HG03439 (cell line): ENCODE data around the gene RIC8A.
"Not testable (repeated sequence)": the region's sequence is repeated elsewhere in the genome, so short reads cannot be mapped to it uniquely, and the experiment has no call there.

Source experiments
- ATAC-seq: cut with Tn5 transposase; IDR thresholded peaks from one replicate; pipeline ENCODE4 v1.9.1; 2021; ENCODE audit warnings: mild to moderate bottlenecking, moderate library complexity; ENCODE audit not compliant: unreplicated experiment

Gene RIC8A

GRCh38 chr11:207208-207862 is at the start of gene RIC8A, which contains the start of gene BET1L:
Gene RIC8A (plus strand): TSS chr11:207708. CDS start chr11:208855, 1,147 bp downstream.
Gene BET1L (minus strand): TSS chr11:207399. CDS start chr11:207321, 78 bp downstream.
- peak; percentile 78 for ATAC-seq

GRCh38 chr11:180242-180641 is 27.3 kb upstream of the RIC8A start:
- ATAC-seq, result not testable (repeated sequence)

- peak; percentile 10 for ATAC-seq
Measured at GRCh38 chr11:189200-189783, 18.2 kb upstream of the RIC8A start.

- peak; percentile 89 for ATAC-seq
Measured at GRCh38 chr11:189843-190311, 17.6 kb upstream of the RIC8A start.

- not testable (repeated sequence) for ATAC-seq
Measured at GRCh38 chr11:190546-190945, 17.0 kb upstream of the RIC8A start.

GRCh38 chr11:191490-192478 is 15.7 kb upstream of the RIC8A start:
- ATAC-seq, result not testable (repeated sequence)

GRCh38 chr11:192674-193128 is 14.8 kb upstream of the RIC8A start, which contains the start of gene SCGB1C1:
Gene SCGB1C1 (plus strand): TSS chr11:193078. CDS start chr11:193100, 22 bp downstream.
- ATAC-seq, result not testable (repeated sequence)

- not testable (repeated sequence) for ATAC-seq
Measured at GRCh38 chr11:193481-193880, 14.0 kb upstream of the RIC8A start.

GRCh38 chr11:196786-197731 is 10.4 kb upstream of the RIC8A start:
- ATAC-seq, result no peak

- no peak for ATAC-seq
Measured at GRCh38 chr11:197741-198235, 9.7 kb upstream of the RIC8A start.

GRCh38 chr11:198236-198806 is 9.2 kb upstream of the RIC8A start:
- no peak for ATAC-seq

GRCh38 chr11:199004-199581 is 8.4 kb upstream of the RIC8A start:
- no peak for ATAC-seq

- ATAC-seq, result no peak
Measured at GRCh38 chr11:199782-200181, 7.7 kb upstream of the RIC8A start.

GRCh38 chr11:200224-201003 is 7.1 kb upstream of the RIC8A start:
- ATAC-seq, result no peak

- ATAC-seq, result no peak
Measured at GRCh38 chr11:201966-202365, 5.5 kb upstream of the RIC8A start.

- ATAC-seq, result no peak
Measured at GRCh38 chr11:202490-202889, 5.0 kb upstream of the RIC8A start.

GRCh38 chr11:203056-203944 is 4.2 kb upstream of the RIC8A start:
- ATAC-seq, result no peak
